BJ (cell line): ENCODE data around the gene TYW3. TPM values are rescaled to one million over a fixed set of nuclear protein-coding genes. Genes with fewer than 3 reads are reported as not detected.

Experiments
- CTCF ChIA-PET: fragments of 350-600 bp; formaldehyde crosslinking; extraction: SDS; loops from one replicate; lab custom pipeline; 2021; ENCODE audit warnings: antibody characterized with exemption, inconsistent platforms; lab: Yijun Ruan, JAX
- POLR2A ChIA-PET: fragments of 300-600 bp; sonication (Branson Sonifier 250); formaldehyde crosslinking; extraction: SDS; loops from one replicate; lab custom pipeline; 2021; ENCODE audit warnings: antibody characterized with exemption; lab: Charles Lee
- DNase-seq: peaks from one replicate; pipeline ENCODE4 v3.0.0-alpha.2; 2011; ENCODE audit warnings: low read depth
- H3K27me3 ChIP-seq: 2 replicates; pipeline ENCODE4 v1.6.0; 2011; ENCODE audit warnings: low read length; ENCODE audit not compliant: control insufficient read depth, insufficient read depth
- H3K36me3 ChIP-seq: 2 replicates; pipeline ENCODE4 v1.5.1; 2011; ENCODE audit warnings: low read length; ENCODE audit not compliant: control insufficient read depth, insufficient read depth
- H3K4me3 ChIP-seq: 2 replicates; pipeline ENCODE4 v1.5.1; 2011; ENCODE audit warnings: low read depth, mild to moderate bottlenecking, control low read depth, low read length
- polyA plus RNA-seq: library from polyadenylated mRNA; depleted of rRNA; stranded (reverse); fragments of >200 nt; gene quantifications from 2 replicates; pipeline ENCODE4 v1.2.3, GENCODE V29; 2011
- TF ChIP-seq, protein P1 (sequence below): IDR thresholded peaks from 2 replicates; pipeline ENCODE4 v1.5.1; 2011; ENCODE audit warnings: low read depth, mild to moderate bottlenecking, control low read depth, inconsistent platforms, low read length, moderate library complexity; ENCODE audit not compliant: insufficient read depth

Gene TYW3
- polyA plus RNA-seq, 1 experiment = 9.2 TPM

DNA sequence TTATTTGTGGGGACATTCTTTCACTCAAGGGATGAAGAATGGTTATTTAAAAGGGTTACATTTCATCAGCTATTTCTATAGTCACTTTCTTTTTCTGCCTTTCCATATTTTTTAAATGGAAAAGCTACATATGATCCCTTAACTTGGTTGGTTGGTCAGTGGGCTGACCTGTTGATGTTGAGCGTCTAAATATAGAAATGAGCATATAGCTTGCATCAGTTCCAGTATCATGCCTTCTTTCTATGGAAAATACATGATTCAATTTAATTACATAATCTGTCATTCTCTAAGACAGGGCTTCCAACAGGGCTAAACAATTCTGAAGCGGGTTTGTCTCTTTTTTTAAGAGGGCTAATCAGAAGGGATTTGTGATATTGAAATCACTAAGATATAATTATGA is 40.6 kb downstream of the TYW3 start:
- ChIA-PET CTCF (interaction anchor here (0.7 to 2.7 kb wide), 2 partner anchors 429 to 1419 kb away, joined by 3 to 17 read pairs; no protein-coding TSS in a partner anchor), POLR2A (no interaction called here)

DNA sequence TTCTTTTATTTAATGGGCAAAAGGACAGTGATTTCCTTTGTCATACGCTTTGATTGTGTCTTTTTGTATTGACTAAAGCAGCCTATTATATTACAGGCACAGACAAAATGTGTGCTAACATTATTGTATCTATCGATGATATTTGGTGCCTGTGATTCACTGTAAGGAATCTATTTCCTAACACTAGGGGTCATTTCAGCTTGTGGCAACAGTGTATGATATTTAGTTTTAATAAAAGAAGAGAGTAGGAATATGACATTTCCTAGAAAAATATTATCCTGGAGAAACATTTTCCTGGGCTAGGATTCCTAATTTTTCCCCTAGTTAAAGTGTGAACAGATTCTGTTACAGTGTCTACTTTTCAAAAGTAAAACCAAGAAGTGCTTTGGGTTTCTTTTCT is 42.8 kb downstream of the TYW3 start:
- DNase-seq = no peak
- CTCF ChIA-PET = no interaction called here
- H3K27me3 ChIP-seq = no peaks in the 10 kb centered on the region
- no peaks in the 10 kb centered on the region for H3K36me3 ChIP-seq
- no peak overlapping the region for H3K4me3 ChIP-seq
- TF ChIP-seq, protein P1, sequence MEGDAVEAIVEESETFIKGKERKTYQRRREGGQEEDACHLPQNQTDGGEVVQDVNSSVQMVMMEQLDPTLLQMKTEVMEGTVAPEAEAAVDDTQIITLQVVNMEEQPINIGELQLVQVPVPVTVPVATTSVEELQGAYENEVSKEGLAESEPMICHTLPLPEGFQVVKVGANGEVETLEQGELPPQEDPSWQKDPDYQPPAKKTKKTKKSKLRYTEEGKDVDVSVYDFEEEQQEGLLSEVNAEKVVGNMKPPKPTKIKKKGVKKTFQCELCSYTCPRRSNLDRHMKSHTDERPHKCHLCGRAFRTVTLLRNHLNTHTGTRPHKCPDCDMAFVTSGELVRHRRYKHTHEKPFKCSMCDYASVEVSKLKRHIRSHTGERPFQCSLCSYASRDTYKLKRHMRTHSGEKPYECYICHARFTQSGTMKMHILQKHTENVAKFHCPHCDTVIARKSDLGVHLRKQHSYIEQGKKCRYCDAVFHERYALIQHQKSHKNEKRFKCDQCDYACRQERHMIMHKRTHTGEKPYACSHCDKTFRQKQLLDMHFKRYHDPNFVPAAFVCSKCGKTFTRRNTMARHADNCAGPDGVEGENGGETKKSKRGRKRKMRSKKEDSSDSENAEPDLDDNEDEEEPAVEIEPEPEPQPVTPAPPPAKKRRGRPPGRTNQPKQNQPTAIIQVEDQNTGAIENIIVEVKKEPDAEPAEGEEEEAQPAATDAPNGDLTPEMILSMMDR = no peak
- POLR2A ChIA-PET = no interaction called here

More for the DNA sequence above, 40.6 kb downstream of the TYW3 start:
- TF ChIP-seq, protein P1 = no peak
- no peak overlapping the region for H3K4me3 ChIP-seq
- DNase-seq = no peak
- H3K27me3 ChIP-seq = no peaks in the 10 kb centered on the region
- no peaks in the 10 kb centered on the region for H3K36me3 ChIP-seq

DNA sequence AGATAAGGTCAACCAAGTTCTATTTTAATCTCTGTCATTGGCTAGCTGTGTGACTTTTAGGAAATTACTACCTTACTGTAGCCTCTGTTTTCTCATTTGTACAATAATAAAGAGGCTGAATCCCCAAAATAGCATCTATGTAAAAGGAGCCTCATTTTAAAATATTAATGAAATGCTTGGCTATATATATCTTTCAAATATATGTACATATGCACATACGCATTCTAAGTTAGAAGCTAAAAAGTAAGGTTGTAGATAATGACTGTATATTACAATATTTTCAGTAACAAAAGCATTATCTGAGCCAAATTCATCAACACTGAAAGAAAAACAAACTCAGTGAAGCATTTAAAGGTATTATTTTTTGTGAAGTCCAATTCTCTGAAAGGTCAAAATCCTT is 44.6 kb downstream of the TYW3 start:
- Histone ChIP-seq H3K36me3 (no peaks in the 10 kb centered on the region), H3K27me3 (no peaks in the 10 kb centered on the region), H3K4me3 (no peak overlapping the region)
- TF ChIP-seq, protein P1 = no peak
- no peak for DNase-seq
- POLR2A ChIA-PET = no interaction called here
- CTCF ChIA-PET = interaction anchor here (1.3 kb wide), 1 partner anchor 23 kb away, joined by 5 read pairs; no protein-coding TSS in a partner anchor

DNA sequence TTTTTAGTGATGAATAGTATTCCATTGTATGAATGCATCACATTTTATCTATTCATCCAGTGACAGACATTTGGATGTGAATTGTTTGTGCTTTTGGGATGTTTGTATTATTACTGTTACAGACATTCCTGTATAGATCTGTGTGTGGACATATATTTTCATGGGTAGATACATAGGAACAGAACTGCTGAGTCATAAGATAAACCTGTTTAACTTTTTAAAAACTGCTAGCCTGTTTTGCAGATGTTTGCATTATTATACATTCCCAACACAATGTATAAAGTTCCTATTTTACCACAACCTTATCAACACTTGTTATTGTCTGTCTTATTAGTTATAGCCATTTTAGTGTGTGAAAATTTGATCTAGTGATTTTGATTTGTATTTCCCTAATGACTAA is 46.8 kb downstream of the TYW3 start:
- no peak for DNase-seq

DNA sequence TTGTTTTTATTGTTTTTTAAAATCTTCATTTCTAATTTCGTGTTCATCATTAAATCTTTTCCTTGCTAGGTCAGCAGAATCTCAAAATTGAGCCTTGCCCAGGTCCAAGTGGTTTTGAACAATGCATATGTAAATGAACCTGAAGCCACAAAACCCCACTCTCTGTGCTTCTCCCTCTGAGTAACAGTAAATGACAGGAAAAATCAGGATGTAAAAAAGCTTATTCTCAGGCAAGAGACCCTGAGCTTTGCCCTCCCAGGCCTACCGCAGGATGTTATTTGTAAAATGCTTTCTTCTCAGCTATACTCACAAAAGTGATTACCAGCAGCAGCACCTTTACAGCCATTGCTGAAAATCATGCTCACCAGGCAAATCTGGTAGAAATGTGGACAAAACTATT is 47.6 kb downstream of the TYW3 start:
- Histone ChIP-seq H3K36me3 (no peaks in the 10 kb centered on the region), H3K4me3 (no peak overlapping the region), H3K27me3 (no peaks in the 10 kb centered on the region)
- ChIA-PET CTCF (interaction anchor here (1.1 kb wide), 1 partner anchor 13 kb away, joined by 3 read pairs; no protein-coding TSS in a partner anchor), POLR2A (no interaction called here)
- TF ChIP-seq, protein P1 = no peak
- no peak for DNase-seq

More for the DNA sequence above, 46.8 kb downstream of the TYW3 start:
- ChIA-PET CTCF (no interaction called here), POLR2A (no interaction called here)
- Histone ChIP-seq H3K36me3 (no peaks in the 10 kb centered on the region), H3K4me3 (no peak overlapping the region), H3K27me3 (no peaks in the 10 kb centered on the region)
- TF ChIP-seq, protein P1 = no peak
